HG03469 (cell line): ENCODE measurements around the gene WWTR1.

Source experiments
- ATAC-seq: cut with Tn5 transposase; IDR thresholded peaks from one replicate; pipeline ENCODE4 v1.9.1; 2021; ENCODE audit warnings: mild to moderate bottlenecking, moderate library complexity, moderate number of reproducible peaks; ENCODE audit not compliant: unreplicated experiment

WWTR1 gene

DNA sequence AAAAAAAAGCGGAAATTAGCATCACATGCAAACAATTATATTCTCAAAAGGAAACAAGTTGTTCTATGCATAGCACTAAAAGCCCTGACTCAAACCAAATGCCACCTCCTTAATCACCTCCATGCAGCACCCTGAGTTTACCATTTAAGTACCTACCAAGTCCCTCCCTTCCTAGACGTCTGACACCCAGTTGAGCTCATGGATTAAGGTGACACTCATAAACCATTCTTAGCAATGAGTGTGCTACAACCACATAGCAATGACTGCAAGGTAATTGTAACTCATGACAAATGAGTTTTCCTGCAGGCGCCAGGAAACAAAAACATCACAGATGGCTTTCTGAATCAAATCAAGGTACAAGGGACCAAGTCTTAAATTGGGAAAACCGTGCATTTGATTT, 32.0 kb downstream of the WWTR1 start:
- ATAC-seq, result no peak

DNA sequence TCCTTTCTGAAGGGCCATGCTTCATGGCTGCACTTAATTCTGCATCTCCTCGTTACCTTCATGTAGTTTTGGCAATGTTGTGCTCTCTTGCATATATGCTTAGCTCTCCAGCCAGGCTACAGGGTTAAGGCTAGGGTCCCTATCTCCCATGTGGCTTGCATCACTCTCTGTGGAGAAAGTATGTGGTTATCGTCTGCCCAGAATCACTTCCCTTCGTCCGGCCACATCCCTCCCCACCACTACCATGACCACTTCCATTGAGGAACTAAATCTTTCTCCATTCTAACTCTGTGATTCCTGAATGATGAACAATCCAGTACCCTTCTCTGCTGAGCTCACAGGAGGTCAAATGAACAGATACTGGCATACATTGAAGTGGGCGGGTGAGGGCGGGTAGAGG, 34.0 kb downstream of the WWTR1 start:
- no peak for ATAC-seq

DNA sequence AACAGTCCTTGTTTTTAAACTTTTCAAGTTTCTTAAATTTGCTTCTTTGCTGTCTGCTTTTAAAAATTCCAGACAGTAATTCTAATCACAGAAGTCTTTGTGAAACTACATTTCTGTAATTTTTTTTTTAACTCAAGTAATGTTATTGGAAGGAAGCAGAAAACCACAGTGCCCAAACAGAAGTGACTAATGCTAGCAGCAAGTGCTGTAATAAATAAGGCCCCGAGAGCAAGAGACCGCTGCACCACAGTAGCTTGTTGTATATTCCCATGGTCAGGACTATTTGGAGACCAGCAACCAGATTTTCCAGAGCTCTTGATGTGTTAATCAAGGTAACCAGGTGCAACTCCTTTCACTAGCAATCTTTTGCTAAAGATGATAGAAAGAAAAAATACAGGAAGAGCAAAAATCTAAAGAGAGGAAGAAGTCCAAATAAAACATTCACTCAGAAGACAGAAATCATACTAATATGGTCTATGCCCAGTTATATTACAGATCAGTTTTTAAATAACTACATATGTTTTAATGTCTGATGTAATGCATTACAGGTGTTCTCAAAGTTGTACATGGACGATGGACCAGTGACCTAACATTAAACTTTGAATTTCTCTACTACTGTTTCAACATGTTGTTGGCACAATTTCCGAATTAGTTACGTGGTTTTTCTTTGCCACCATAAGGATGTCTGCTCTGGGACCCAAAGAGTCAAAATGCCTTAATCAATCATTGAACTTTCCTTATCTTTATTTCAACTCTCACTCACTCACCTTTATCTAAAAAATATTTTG, 36.4 kb downstream of the WWTR1 start:
- no peak for ATAC-seq

DNA sequence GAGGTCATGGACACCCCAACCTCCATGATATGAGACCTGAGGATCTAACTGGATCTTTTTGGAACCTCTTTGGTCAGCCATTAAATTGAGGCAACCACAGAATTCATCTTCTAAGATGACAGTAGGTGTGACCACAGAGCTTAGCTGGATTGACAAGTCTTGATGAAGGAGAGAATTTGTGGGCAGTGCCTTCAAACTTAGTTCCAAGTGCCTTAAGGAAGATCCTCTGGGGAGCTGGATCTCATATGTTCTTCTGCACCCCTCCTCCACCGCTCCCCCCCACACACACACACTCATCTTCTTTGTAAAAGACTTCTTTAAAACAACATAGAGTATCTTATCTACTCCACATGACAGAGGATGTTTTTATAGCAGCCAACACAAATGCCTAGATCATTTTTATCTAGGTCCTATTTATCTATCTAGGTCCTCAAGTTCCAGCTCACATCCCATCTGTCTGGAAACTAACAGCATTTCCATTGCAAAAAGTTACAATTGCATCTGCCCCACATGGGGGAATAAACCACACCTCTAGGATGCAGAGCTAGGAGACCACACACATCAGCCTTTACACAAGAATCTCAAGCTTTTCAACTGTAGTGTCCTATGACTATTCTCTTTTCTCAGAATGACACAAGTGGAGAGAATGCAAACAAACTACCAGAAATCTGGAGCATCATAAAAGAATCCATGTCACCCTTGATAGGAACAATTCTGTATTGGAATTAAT, 37.4 kb downstream of the WWTR1 start:
- no peak for ATAC-seq

DNA sequence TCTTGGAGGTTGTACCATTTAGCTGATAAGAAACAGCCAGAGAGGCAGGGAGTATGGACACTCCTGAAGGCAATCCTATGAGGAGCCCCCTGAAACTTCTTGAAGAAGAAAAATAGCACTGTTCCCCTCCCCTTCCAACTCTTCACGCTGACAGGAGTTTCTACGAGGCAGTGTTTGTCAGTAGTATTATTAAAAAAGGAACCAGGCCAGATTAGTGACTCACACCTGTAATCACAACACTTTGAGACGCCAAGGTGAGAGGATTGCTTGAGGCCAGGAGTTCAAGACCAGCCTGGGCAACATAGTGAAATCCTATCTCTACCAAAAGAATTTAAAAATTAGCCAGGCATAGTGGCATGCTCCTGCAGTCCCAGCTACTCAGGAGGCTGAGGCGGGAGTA, 38.7 kb downstream of the WWTR1 start:
- no peak for ATAC-seq

DNA sequence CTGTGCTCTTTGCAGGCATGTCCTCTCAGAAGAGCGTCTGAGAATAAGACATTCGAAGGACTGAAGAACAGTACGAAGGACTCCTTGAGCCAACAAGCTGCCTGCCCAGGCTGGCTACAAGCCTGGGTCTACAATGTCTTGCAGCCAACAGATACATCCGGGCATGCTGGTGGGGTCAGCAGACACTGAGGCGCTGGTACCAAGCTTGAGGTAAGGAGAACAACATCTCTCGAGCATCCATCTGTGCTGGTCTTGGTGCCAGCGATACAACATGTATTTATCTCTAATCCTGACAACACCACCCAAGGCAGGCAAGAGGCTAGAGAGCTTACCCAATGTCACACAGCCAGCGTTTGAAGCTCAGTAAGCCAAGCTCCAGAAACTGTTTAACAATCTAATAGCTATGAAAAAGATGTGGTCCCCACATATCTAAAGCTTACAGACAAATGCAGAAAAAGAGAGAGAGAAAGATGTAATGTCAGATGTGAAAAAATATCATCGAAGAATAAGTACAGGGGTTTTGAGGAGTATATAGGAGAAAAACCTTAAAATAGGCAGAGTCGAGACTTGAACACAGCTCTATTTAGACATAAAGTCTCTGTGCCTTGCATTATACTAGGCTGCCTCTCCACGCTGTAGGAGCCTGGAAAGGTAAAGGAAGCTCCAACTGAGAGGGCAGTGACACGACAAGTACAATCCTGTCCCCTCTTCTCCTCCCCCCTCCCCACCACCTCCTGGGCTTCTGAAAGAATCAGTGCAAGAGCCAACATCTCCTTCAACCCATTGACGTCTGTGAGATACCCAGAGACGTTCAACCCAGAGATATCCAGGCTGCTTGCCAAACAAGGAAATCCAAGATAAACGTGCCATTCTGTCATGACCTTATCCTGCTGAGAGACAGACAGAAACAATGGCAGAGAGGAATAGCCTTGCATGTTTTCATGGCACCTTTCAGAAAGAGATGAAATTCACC, 39.4 kb downstream of the WWTR1 start:
- ATAC-seq, result no peak

DNA sequence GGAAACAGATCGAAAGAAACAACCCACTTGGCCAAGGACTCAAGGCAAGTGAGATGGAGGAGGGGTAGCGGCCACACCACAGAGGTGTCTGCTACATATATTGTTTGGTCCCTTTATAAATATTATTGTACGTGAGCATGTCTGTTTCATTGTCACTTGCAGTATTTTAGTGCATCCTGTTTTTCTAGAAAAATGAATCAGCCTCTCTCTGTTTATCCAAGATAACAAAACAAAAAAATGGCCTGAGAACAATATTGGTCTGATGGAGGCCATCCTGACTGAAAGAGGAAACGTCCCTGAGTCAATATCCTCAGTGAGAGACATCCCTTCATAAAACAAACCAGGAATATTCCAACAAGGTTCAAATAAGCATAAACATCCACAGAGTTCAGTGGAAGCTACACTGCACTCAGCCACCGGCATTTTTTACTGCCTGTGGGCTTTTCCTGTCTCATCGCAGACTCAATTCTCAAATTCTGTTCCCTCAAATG, 42.0 kb downstream of the WWTR1 start:
- no peak for ATAC-seq

DNA sequence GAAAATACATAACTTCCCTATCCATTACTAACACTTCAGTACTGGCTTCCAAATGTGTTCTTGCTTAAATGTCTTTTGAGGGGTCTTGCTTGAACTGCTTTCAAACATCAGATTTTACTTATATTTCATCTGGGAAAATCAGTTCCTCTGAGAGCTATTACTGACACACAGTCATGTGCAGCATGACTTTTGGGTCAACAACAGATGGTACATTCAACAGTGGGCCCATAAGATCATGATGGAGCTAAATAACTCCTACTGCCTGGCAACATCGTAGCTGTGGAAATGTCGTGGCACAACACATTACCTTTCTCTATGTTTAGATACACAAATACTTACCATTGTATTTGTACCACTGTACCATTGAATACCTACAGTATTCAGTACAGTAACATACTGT, 43.8 kb downstream of the WWTR1 start:
- no peak for ATAC-seq

DNA sequence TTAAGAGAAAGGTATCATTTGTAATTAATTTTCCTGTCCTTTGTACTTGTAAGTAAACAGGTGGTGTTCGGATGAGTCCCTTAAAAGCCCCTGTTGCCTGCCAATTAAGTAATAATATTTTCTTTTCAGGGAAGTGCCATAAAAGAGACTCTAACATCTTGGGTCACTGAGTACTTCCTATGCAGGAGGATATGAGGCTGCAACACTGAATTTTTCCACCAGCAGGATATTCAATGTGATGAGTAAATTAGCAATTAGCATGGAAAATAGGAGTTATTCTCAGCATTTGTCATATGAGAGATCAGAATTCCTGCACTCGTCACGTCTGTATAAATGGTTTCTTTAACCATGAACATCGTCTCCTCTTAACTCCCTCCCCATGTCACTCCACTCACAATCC, 45.4 kb downstream of the WWTR1 start:
- no peak for ATAC-seq

DNA sequence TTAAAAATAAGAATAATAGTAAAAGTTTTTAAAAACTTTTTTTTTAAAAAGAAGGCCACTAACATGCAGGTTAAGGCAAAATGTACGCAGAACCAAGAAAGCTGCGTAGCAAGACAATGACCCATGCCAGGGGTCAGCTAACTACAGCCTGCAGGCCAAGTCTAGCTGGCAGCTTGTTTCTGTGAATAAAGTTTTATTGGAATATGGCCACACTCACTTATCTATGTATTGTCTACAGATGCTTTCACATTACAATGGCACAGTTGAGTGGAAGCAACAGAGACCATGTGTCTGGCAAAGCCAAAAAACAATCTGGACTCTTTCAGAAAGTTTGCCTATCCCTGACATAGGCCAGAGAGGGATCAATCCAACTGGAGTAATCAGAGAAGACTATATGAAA, 46.7 kb downstream of the WWTR1 start:
- ATAC-seq, result no peak

DNA sequence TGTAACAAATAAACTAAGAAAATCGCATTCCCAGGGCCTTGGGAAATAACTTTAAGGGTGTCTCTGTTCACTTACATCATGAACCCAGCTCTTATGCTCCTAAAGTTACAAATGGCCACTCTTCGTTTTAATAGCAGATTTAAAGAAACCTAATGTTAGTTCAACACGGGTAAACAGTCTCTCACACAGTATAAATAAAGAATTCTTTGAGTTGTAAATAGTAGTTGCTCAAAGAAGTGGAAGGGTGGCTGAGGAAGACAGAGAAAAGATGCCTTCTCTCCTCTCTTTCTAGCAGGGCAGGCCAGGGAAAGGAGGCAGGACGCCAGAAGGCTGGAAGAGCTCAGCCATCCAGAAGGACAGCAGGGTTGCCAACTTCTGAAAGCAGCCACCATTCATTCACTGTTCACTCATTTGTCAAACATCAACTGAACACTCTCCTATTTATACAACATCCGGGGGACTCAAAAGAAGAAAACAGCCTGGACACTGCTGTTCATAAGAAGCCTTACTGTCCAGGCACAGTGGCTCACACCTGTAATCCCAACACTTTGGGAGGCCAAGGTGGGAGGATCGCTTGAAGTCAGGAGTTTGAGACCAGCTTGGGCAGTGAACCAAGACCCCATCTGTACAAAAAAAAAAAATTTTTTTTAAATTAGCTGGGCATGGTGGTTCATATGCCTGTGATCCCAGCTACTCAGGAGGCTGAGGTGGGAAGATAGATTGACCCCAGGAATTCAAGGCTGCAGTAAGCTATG, 47.3 kb downstream of the WWTR1 start:
- ATAC-seq, result no peak

DNA sequence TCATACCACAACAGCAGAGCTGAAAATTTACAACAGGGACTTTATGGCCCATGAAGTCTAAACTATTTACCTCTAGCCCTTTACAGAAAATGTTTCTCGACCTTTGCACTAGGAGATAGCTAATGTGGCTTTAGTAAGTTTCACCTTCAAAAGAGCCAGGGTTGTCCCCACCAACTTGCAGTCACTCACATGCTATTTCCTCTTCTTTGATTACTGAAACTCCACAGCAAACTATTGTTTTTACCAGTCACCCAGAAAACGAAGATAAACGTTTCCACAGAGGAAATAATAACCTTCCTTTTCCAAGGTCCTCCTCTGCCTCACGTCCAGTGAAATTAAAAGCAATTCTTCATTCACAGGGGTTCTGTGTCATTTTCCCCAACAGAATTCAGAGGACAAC, 48.2 kb downstream of the WWTR1 start:
- peak; percentile 87 for ATAC-seq

DNA sequence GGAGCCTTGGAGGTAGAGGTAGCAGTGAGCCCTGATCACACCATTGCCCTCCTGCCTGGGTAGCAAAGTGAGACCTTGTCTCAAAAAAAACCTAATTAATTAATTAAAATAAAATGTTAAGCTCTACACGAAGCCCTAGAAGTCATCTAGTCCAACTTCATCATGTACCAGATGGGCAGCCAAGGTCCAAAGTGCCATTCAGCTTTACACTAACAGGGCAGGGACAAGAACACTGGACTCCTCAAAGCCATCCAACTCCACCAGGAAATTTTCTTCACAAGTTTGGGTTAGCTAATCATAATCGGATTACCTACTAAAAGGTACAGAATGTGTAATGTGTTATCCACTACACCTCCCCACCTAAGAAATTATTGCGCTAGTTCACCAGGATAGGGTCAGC, 48.8 kb downstream of the WWTR1 start:
- ATAC-seq, result no peak

DNA sequence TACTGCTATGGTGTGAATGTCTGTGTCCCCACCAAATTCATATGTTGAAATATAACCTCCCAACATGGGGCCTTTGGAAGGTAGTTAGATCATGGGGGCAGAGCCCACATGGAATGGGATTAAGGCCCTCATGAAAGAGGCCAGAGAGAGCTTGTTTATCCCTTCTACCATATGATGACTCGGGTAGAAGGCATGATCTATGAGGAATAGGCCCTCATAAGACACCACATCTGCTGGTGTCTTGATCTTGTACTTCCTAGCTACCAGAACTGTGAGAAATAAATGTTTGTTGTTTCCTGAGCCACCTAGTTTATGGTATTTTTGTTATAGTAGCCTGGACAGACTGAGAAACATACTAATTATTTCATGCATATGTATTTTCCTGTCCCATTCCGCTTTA, 51.9 kb downstream of the WWTR1 start:
- no peak for ATAC-seq

DNA sequence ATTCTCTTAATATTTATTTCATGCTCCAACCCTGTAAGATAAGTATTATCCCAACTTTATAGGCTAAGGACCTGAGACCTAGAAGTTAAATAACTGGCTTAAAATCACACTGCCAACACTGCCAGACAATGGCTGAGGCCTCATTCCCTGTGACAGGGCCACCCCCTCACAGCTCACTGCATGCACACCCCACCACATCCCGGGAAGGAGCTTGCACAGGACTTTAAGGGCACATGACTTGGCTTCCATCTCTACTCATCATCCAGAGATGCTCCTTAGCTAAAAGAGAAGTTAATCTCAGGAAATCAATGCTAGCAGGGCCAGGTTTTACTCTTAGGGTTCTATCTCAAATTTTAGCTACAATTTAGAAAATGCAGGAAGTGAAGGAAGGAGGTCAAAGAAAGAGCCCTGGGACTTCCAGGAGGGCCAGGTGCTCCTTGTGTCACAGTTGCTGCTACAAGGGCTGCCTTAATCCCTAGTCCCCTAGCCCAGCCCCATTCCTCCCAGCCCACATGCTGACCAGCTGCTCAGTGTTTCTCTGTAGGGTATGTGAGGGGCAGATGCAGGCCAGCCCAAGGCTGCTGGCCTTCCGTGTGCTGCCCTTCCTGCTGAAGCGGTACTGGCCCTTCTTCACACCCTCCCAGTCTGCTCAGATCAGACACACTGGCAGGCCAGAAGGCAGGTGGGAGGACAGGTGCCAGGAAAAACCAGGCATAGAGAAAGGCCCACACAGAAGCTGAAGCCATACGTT, 53.5 kb downstream of the WWTR1 start:
- ATAC-seq, result no peak

DNA sequence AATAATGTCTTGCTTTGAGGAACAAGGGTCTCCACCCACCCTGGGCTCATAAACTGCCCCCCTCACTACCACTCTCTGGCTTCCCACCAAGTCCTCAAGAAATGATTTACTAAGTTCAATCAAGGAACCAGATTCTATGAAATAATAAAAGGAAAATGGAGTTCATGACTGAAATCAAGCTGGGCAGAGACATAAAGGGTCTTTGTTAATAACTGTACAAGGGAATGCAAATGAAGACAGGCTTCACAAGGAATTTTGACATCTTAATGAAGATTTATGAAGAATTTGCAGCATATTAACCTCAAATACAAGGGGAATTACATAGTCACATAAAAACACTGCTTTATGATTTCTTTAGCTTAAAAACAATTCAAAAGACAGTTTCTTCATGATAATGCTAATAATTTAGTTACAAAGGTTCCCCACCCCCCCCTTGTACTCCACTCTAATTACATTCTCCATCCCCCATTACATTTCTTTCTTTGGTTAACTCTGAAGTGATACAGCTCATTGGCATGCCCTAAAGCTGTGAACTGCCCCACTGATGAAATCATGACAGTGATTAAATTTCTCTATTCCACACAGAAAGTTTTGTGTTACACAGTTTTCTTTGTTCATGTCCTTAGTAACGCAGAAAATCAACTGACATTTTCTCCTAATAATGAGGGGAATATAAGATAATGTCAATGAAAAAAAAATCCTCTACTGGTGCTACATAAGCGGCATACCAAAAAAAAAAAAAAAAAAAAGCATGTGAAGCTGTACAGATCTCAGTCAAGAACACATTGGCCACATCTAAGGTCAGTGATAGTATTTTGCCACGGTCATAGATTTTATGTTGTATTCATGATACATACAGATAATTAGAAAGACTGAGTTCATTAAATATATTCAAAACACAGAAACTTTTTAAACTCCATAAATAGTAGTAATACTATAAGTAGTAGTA, 54.4 kb downstream of the WWTR1 start:
- no peak for ATAC-seq

DNA sequence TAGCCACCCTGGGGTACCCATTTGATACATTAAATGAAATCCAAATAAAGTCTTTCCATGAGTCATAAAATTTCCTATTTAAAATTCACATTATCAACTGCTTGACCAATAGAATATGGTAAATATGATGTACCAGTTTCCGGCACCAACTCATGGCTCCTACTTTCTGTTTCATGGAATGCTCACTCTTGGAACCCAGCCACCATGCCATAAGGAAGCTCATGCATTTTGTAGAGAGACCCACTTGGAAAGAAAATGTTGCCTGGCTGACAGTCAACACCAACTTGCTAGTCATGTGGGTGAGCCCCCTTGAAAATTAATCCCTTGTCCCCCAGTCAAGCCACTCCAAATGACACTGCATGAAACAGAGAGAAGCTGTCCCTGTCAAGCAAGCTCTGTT, 57.2 kb downstream of the WWTR1 start:
- ATAC-seq, result no peak

DNA sequence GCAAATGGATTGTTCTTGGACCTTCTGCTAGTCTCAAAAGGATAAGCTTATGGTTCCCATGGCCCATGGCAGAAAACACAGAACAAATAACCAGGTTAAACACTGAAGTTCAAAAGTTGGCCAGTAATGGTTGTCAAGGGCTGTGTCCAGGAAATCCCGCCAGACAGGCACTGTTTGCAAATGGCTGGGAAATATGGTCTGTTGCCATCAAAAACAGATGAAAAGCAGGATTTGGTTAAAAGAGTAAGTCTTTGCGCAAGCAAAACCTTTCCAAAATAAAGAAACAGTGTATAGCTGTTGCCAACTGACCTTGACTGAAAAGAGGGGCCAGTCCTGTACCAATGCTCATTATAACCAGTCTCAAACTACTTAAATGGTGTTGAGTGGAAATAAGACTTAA, 58.6 kb downstream of the WWTR1 start:
- no peak for ATAC-seq
